Smooth muscle cell (in vitro differentiated cells): ENCODE data around the gene ACE. TPM values are rescaled to one million over a fixed set of nuclear protein-coding genes. Genes with fewer than 3 reads are reported as not detected.
"Not testable (repeated sequence)": the region's sequence is repeated elsewhere in the genome, so short reads cannot be mapped to it uniquely, and the experiment has no call there.

ENCODE experiments used
- DNase-seq: peaks from one replicate; lab custom pipeline; 2025; ENCODE audit not compliant: unreplicated experiment; lab: John Stamatoyannopoulos, UW
- H2AFZ ChIP-seq: fragments of 200-600 bp; sonication (generic); 2 replicates; pipeline ENCODE4 v1.6.0; 2016; ENCODE audit warnings: antibody characterized with exemption, low read depth, mild to moderate bottlenecking
- H3F3A ChIP-seq: fragments of 200-600 bp; sonication (generic); 2 replicates; pipeline ENCODE4 v1.6.0; 2017; ENCODE audit warnings: antibody characterized with exemption, low read depth
- H3K27ac ChIP-seq: fragments of 200-600 bp; sonication (generic); 2 replicates; pipeline ENCODE4 v1.5.1; 2016; ENCODE audit warnings: low read depth, mild to moderate bottlenecking
- H3K27me3 ChIP-seq: fragments of 200-600 bp; sonication (generic); 2 replicates; pipeline ENCODE4 v1.6.1; 2016; ENCODE audit warnings: low read depth, mild to moderate bottlenecking
- H3K36me3 ChIP-seq: fragments of 200-600 bp; sonication (generic); 2 replicates; pipeline ENCODE4 v1.5.1; 2016; ENCODE audit warnings: low read depth
- H3K4me1 ChIP-seq: fragments of 200-600 bp; sonication (generic); 2 replicates; pipeline ENCODE4 v1.5.1; 2016; ENCODE audit warnings: low read depth
- H3K4me2 ChIP-seq: fragments of 200-600 bp; sonication (generic); 2 replicates; pipeline ENCODE4 v1.6.0; 2016; ENCODE audit warnings: mild to moderate bottlenecking
- H3K4me3 ChIP-seq: fragments of 200-600 bp; sonication (generic); 2 replicates; pipeline ENCODE4 v1.5.1; 2016; ENCODE audit warnings: mild to moderate bottlenecking
- H3K79me2 ChIP-seq: fragments of 200-600 bp; sonication (generic); 2 replicates; pipeline ENCODE4 v1.6.0; 2016; ENCODE audit warnings: low read depth, mild to moderate bottlenecking
- H3K9ac ChIP-seq: fragments of 200-600 bp; sonication (generic); 2 replicates; pipeline ENCODE4 v1.6.0; 2016; ENCODE audit warnings: low read depth
- H3K9me3 ChIP-seq: fragments of 200-600 bp; sonication (generic); replicated peaks from 2 replicates; pipeline ENCODE4 v1.5.1; 2016; ENCODE audit warnings: low read depth
- H4K20me1 ChIP-seq: fragments of 200-600 bp; sonication (generic); 2 replicates; pipeline ENCODE4 v1.6.0; 2016; ENCODE audit warnings: low read depth
- CTCF ChIP-seq: fragments of 200-600 bp; sonication (generic); IDR thresholded peaks from 2 replicates; pipeline ENCODE4 v1.5.1; 2017; ENCODE audit warnings: borderline replicate concordance, mild to moderate bottlenecking, antibody characterized with exemption; ENCODE audit not compliant: insufficient read depth, poor library complexity, severe bottlenecking
- WGBS: methylation state at CpG from one replicate; pipeline ENCODE4 v1.1.7; 2016; ENCODE audit warnings: low lambda C conversion rate; 5-methylcytosine and 5-hydroxymethylcytosine counted together
- polyA plus RNA-seq: library from polyadenylated mRNA; unstranded; fragments of >200 nt; fragmentation: Nextera tagmentation; extraction: Ambion mirVana; gene quantifications from 2 replicates; pipeline ENCODE4 v1.2.1, GENCODE V29; 2016
- total RNA-seq: library from RNA; depleted of rRNA; stranded (reverse); fragments of >200 nt; gene quantifications from 2 replicates; pipeline ENCODE4 v1.2.3, GENCODE V29; 2014

Gene ACE
- total and polyA plus RNA-seq, 2 experiments from 2014 or later: 1.5 to 2.0 TPM

- H3K4me3 ChIP-seq: no peak overlapping the region
- H3K79me2 ChIP-seq: no peaks in the 10 kb centered on the region
- H2AFZ ChIP-seq: no peak overlapping the region
- H3F3A ChIP-seq: peaks cover 4% of the 10 kb centered on the region
- no peaks in the 10 kb centered on the region for H4K20me1 ChIP-seq
- no peak overlapping the region for H3K4me2 ChIP-seq
- no peaks in the 10 kb centered on the region for H3K27me3 ChIP-seq
- DNase-seq: no peak
- 90% methylated on average over 15 of the region's 15 CpGs for WGBS
- no peak overlapping the region for H3K27ac ChIP-seq
- no peaks in the 10 kb centered on the region for H3K9me3 ChIP-seq
- no peaks in the 10 kb centered on the region for H3K36me3 ChIP-seq
- no peak overlapping the region for H3K9ac ChIP-seq
- no peak for TF ChIP-seq CTCF
- H3K4me1 ChIP-seq: peaks cover 5% of the 10 kb centered on the region
Observed at GRCh38 chr17:63452046-63452961, 24.6 kb upstream of the ACE start.

DNA sequence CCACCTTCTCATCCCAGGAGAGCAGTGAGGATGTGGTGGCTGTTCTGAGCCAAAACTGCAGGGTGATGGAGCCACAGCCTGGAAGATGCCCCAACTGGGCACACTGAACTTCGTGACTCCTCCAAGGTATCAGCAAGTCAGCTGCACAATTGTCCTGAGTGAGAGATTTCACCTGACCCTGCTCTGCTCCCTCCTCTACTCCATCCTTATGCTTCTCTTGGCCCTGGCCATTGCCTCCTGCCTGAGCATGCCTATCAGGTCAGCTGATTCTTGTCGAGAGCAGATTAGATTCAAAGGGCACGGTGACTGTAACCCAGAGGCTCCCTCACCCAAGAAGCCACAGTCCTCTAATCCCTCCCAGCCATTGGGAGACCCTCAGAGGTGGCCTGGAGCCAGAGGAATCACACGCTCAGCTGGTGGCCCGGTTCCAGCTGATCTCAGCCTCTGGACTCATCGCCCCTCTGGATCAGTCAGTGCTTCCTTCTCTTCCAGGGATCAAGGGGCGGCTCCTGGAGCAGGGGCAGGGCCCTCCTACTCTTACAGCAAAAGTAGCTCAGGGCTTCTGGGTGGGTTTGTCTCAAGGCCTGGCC lies 23.8 kb upstream of the ACE start:
- no peaks in the 10 kb centered on the region for H3K4me1 ChIP-seq
- H3K9ac ChIP-seq: no peak overlapping the region
- 71% methylated on average over 7 of the region's 7 CpGs for WGBS
- no peaks in the 10 kb centered on the region for H3K27me3 ChIP-seq
- no peaks in the 10 kb centered on the region for H3K9me3 ChIP-seq
- no peak for DNase-seq
- H4K20me1 ChIP-seq: no peaks in the 10 kb centered on the region
- H3F3A ChIP-seq: peaks cover 4% of the 10 kb centered on the region
- H3K79me2 ChIP-seq: no peaks in the 10 kb centered on the region
- no peak for TF ChIP-seq CTCF
- H3K27ac ChIP-seq: no peak overlapping the region
- no peak overlapping the region for H2AFZ ChIP-seq
- no peaks in the 10 kb centered on the region for H3K36me3 ChIP-seq
- H3K4me3 ChIP-seq: no peak overlapping the region
- no peak overlapping the region for H3K4me2 ChIP-seq

GRCh38 chr17:63454357-63454756 lies 22.5 kb upstream of the ACE start:
- not testable (repeated sequence) for H3K4me2 ChIP-seq, H3K27ac ChIP-seq, H3K36me3 ChIP-seq, H3K4me1 ChIP-seq, H3K4me3 ChIP-seq, H3K27me3 ChIP-seq, DNase-seq, H4K20me1 ChIP-seq, H3K9me3 ChIP-seq, H2AFZ ChIP-seq, H3K79me2 ChIP-seq, H3F3A ChIP-seq, H3K9ac ChIP-seq
- WGBS: 90% methylated on average over 6 of the region's 6 CpGs

DNA sequence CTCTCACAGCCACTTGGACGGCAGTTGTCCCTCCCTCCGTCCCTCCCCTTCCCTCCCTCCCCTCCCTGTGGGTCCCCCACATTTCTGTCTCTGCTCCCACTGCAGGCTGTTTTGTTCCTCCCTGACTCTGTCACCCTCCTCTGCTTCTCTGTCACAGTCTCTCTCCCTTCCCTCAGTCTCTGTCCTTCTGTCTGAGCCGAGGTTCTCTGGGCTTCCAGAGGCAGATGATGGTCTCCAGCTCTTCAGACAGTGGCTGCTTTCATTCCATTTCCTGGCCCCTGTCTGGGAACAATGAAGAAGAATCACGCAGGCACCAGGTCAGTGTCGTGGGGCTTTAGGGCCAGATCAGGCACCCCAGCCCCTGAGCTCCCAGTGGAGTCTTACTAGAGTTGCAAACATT lies 21.9 kb upstream of the ACE start:
- H3K9me3 ChIP-seq: no peaks in the 10 kb centered on the region
- peak overlapping the region; percentile 66 for H2AFZ ChIP-seq
- no peaks in the 10 kb centered on the region for H3K27me3 ChIP-seq
- H3K4me2 ChIP-seq: no peak overlapping the region
- peaks cover 6% of the 10 kb centered on the region for H3F3A ChIP-seq
- 32% methylated on average over 3 of the region's 5 CpGs for WGBS
- no peak overlapping the region for H3K9ac ChIP-seq
- no peak overlapping the region for H3K27ac ChIP-seq
- H3K79me2 ChIP-seq: no peaks in the 10 kb centered on the region
- H3K4me1 ChIP-seq: no peaks in the 10 kb centered on the region
- H4K20me1 ChIP-seq: no peaks in the 10 kb centered on the region
- no peak for DNase-seq
- H3K36me3 ChIP-seq: no peaks in the 10 kb centered on the region
- no peak for TF ChIP-seq CTCF
- H3K4me3 ChIP-seq: no peak overlapping the region
